ENCODE results near the gene D2HGDH.

The D2HGDH gene

DNA sequence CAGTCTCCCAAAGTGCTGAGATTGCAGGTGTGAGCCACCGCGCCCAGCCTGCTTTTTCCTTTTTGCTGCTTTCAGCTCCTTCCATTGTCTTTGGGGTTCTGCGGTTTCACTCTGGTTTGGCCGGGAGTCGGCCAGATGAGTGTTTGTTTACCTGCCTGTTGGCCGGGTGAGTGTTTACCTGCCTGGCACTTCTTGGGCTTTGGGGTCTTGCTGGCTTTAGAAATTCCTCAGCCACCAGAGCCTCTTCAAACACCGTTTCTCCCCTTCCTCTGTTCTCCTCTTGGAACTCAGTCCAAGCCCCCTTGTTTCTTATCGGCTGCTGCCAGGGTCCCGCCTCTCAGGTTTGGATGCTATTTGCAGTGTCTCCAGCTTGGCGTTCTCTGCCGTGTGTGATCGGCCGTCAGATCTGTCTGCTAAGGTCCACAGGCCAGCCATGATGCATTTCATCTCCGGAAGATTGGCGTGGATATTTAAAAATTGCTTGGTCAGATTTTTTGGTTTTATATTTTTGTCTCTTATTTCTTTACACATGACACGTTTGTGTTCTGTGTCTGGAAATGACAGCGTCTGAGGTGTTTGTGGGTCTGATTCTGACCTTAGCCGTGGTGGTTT lies 28.0 kb downstream of the D2HGDH start:
- DNase-seq (ENCODE audit: insufficient read length, low spot score) = no peak
- TF ChIP-seq POLR2A (IDR thresholded peaks at IDR 0.05; ENCODE audit: low read depth, low read length) = no peak
- no peak for FAIRE-seq

DNA sequence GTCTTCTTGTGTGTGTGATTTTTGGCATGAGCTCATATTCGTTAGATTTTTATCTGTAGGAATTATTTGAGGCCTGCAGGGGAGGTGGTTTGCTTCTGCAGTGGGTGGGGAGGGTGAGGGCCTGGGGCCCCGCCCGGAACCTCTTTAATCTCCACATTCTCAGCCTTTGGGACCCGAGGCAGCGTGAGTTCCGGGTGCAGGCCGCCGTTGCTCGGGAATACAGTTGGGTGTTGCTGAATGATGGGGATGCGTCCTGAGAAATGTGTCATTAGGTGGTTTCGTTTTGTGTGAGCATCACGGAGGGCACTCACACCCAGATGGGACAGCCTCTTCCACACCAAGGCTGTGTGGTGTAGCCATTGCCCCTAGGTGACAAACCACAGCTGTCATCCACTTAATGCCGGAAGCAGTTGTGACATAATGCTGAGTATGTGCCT lies 28.5 kb downstream of the D2HGDH start:
- FAIRE-seq (no peak), DNase-seq (ENCODE audit: insufficient read length, low spot score) (no peak)
- TF ChIP-seq POLR2A (IDR thresholded peaks at IDR 0.05; ENCODE audit: low read depth, low read length) = no peak

DNA sequence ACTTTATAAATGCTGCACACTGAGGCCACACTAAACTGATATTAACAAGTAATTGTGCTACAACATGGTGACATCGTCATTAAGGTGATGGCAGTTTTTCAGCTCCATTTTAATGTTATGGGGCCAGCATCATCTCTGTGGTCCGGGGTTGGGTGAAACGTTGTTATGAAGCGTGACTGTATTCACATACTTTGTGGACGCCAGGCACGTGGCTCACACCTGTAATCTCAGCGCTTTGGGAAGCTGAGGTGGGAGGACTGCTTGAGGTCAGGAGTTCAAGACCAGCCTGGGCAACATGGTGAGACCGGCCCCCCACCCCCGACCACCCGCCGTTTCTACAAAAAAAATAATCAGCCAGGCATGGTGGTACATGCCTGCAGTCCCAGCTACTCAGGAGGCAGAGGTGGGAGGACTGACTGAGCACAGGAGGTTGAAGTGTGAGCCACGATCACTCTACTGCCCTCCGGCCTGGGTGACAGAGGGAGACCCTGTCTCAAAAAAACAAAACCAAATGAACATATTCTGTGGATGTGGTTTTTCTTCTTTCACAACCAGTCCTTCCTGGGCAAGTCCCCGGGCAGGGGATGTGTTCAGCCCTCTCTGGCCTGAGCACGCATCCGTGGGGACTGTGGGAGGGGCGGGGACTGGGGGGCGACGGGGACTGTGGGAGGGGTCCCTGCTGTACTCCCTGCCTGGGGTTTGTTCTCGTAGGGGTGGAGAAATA lies 29.3 kb downstream of the D2HGDH start:
- no peak for TF ChIP-seq POLR2A (IDR thresholded peaks at IDR 0.05; ENCODE audit: low read depth, low read length)
- FAIRE-seq = no peak
- no peak for DNase-seq (ENCODE audit: insufficient read length, low spot score)

DNA sequence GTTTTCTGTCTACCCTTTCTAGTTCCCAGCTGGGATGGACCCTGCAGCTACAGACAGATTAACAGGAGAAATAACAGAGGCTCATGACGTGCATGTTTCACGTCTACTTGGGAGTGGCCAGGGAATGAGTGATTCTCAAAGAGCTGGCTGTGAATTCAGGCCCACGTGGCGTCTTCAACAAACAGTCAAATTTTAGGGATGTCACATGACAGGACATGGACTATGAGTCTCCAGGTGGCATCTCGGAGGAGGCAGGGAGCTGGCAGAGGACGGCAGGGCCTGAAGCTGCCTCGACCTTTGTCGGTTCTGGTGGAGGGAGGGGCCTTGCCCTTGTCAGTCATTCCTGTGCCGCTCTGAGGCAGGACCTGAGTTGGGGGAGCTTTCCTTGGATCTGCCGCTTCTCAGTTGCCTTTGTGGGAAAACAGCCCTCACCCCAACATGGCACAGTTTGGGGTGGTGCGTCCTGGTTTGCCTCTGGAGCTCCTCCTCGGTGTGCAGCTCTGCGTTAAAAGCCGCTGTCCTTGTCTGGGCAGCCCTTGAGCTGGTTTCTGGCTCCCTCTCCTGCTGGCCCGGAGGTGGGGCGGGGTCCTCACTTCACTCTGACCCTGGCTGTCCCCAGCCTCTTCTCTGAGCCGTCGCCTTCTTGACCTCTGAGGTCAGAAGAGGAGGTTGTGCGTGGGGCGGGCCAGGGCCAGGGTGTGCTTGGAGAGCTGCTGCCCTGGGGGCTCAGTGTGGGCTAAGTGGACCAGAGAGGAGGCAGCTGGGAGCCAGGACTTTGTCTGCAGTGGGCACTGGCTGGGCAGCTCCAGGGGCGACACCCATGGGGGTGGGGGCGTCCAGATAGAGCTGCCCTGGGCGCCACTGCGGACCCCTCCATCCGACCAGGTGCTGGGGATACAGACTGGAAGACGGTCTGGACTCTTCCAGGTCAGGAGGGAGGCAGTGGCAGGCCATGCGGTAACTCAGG lies 30.1 kb downstream of the D2HGDH start:
- no peak for TF ChIP-seq POLR2A (IDR thresholded peaks at IDR 0.05; ENCODE audit: low read depth, low read length)
- FAIRE-seq = no peak
- no peak for DNase-seq (ENCODE audit: insufficient read length, low spot score)

DNA sequence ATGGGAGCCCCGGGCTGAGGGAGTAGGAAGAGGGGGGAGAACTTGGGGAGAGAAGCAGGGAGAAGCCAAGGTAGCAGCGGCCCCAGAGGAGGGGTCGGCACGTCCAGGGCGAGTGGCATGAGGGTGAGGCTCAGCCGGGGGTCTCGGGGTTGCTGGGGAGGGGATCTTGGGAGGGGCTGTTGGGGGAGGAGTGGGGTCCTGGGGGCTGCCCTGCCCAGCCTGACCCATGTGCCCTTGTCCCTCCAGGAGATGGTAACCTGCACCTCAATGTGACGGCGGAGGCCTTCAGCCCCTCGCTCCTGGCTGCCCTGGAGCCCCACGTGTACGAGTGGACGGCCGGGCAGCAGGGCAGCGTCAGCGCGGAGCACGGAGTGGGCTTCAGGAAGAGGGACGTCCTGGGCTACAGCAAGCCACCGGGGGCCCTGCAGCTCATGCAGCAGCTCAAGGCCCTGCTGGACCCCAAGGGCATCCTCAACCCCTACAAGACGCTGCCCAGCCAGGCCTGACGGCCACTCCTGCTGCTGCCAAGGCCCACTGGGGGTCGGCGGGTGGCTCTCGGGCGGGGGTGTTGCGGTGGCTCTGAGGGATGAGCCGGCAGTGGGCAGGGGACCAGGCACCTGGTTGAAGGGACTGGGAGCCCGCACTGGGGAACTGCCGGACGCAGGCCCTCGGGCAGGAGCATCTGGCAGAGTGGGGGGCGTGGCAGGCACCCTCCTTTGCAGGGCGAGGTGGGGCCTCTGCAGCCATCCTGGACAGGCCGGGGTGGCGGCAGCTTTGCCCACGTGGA lies 33.2 kb downstream of the D2HGDH start:
- FAIRE-seq = no peak
- no peak for DNase-seq (ENCODE audit: insufficient read length, low spot score)
- TF ChIP-seq POLR2A (IDR thresholded peaks at IDR 0.05; ENCODE audit: low read depth, low read length) = no peak

DNA sequence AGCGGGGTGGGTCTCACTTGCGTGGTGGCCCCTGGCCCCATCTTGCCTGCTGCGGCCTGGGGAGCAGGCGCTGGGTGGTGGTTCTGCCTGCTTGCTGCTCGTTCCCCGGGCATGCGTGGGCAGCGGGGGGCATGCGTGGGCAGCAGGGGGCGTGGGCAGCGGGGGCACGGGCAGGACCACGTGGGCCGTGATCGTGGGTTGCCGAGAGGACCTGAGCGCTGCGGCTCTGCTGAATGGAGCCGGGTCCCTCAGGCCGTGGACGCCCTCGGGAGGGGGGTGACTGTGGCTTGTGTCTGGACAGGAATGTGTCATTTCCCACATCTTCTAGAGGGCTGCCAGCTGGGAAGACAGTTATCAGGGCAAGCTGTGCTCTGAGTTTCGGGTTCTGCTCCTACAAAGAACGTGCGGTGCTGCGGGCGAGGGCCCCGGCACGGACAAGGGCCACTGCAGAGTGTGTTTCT lies 33.9 kb downstream of the D2HGDH start:
- no peak for TF ChIP-seq POLR2A (IDR thresholded peaks at IDR 0.05; ENCODE audit: low read depth, low read length)
- no peak for DNase-seq (ENCODE audit: insufficient read length, low spot score)
- no peak for FAIRE-seq

DNA sequence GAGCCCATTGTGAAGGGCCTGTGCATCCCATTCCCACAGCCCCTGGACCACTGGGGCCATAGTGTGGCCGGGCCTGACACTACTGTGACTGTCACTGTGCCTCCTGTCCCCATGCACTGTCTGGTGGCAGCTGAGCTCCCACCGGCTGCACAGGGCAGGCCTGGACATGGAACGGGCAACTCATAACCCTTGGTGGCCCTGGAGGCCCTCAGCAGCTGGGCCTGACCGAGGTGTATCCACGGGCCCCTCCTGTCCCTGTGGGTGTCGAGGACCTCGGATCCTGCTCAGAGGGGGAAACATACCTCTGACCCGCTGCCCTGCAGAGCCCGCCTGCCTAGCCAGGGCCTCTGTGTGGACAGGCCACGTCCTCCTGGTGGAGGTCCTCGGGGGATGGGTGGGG lies 34.4 kb downstream of the D2HGDH start:
- no peak for TF ChIP-seq POLR2A (IDR thresholded peaks at IDR 0.05; ENCODE audit: low read depth, low read length)
- no peak for FAIRE-seq

DNA sequence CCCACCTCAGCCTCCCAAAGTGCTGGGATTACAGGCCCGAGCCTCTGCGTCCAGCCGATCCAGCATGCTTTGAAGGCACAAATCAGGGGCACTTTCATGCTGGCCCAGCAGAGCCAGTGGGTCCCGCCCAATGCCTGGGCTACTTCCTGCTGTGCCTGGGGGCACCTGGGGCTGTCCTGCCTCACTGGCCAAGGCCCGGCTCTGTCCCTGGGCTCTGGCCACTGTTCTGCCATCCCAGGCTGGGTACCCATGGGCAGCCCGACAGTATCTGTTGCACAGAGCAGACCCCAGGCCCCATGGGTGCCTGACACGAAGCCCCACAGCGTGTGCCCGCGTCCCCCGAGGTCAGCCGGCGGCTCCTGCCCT lies 35.4 kb downstream of the D2HGDH start:
- no peak for TF ChIP-seq POLR2A (IDR thresholded peaks at IDR 0.05; ENCODE audit: low read depth, low read length)
- DNase-seq (ENCODE audit: insufficient read length, low spot score) (no peak), FAIRE-seq (no peak)

More for the DNA sequence above, 34.4 kb downstream of the D2HGDH start:
- DNase-seq (ENCODE audit: insufficient read length, low spot score) = no peak

DNA sequence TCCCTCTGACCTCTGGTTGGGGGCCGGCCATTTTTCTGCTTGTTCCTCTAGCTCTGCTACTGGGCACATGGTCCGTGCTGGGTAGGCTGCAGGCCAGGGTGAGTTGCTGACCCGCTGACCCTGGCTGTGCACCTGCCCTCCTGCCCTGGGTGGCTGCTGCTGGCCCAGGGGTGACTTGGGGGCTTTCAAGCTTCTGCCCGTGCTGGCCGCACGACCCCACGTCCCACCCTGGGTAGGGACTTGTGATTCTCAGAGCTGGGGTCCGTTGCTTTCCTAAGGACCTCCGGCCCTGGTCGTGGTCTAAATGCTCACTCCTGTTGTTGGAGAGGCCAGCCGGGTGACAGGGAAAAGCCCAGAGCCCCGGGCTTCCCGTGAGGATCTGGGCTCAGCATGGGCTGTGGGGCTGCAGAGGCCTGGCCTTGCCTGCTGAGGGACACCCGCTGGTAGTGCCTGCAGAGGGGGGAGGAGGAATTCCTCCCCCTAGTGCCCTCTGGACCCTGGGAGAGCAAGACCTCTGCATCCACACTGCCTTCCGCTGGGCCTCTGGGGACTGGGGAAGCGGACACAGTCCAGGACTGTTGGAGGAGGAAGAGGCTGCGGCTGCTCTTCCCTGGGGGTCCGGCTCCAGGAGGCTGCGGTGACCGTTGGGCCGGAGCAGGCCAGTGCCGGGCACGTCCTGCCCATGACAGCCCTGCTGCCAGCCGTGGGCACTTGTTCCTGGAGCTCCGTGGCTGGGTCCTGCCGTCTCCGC lies 35.9 kb downstream of the D2HGDH start:
- no peak for DNase-seq (ENCODE audit: insufficient read length, low spot score)
- no peak for TF ChIP-seq POLR2A (IDR thresholded peaks at IDR 0.05; ENCODE audit: low read depth, low read length)
- FAIRE-seq = no peak

DNA sequence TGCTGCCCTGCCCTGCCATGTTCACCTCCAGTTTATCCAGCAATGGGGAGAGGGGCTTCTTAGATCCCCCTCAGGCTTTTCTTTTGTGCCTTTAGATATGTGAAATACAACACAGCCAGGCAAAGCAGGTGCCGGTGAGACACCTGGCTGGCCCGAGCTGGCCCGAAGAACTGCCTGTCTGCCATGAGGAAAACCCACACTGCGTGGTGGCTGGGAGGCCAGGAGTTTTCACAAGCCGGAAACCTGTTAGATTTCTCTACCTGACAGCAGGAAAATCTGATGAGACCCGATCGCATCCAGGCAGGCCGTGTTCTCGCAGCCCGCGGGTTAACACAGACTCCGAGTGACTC lies 36.5 kb downstream of the D2HGDH start:
- DNase-seq (ENCODE audit: insufficient read length, low spot score) (no peak), FAIRE-seq (no peak)
- TF ChIP-seq POLR2A (IDR thresholded peaks at IDR 0.05; ENCODE audit: low read depth, low read length) = no peak

DNA sequence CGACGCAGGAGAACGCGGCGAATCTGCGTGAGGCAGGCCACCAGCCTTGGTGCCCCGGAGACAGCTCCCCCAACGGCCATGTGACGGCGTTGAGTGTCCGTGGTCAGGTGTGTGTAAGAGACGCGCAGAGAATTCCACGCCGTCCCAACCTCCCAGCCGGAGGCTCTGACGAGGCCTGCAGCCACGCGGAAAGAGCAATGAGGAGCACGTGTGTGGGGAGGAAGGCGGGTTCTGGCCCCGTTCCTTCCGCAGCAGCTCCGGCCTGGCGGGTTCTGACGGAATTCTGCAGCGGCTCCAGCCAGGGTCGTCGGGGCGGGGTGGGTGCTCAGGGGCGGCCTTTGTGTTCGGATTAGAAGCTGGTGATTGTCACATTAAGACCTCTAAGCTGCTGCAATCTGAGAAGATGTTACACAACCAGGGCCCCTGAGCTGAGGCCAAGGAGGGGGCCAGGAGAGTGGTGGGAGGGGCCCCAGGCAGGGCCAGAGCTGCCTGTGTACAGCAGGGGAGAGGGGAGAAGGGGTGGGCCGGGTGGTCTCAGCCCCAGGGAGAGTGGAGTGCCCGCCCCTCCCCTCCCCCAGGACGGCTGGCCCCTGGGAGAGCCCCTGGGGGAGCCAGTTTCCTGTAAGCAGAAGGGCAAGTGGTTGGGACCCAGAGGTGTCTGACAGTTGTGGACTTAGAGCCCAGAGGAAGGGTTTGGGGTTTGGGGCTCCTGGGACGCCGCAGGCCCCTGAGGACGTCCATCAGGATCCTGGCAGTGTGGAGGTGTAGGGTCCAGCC lies 37.0 kb downstream of the D2HGDH start:
- FAIRE-seq = no peak
- no peak for DNase-seq (ENCODE audit: insufficient read length, low spot score)
- TF ChIP-seq POLR2A (IDR thresholded peaks at IDR 0.05; ENCODE audit: low read depth, low read length) = no peak

DNA sequence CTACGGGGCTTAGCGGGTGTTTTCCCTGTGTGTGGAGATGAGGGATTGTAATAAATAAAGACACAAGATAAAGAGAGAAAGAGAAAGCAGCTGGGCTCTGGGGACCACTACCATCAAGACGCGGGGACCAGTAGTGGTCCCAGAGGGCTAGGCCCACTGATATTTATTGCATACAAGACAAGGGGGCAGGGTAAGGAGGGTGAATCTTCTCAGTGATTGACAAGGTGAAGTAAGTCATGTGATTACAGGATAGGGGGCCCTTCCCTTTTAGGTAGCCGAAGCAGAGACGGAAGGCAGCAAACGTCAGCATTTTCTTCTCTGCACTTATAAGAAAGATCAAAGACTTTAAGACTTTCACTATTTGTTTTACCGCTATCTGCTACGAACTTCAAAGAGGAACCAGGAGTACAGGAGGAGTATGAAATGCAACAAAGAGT lies 37.7 kb downstream of the D2HGDH start:
- FAIRE-seq (no peak), DNase-seq (ENCODE audit: insufficient read length, low spot score) (no peak)
- no peak for TF ChIP-seq POLR2A (IDR thresholded peaks at IDR 0.05; ENCODE audit: low read depth, low read length)
